Urothelium cell line (cell line): Measurements from ENCODE around the gene RSAD2.
A peak's percentile ranks its signal among the peaks of the same experiment; 100 is the strongest.
"Not testable (repeated sequence)": the region's sequence is repeated elsewhere in the genome, so short reads cannot be mapped to it uniquely, and the experiment has no call there.

Source experiments
- DNase-seq: peaks from one replicate; pipeline ENCODE4 v3.0.0; 2011; ENCODE audit warnings: low spot score, mixed read lengths
- FAIRE-seq: peaks from 2 replicates; lab custom pipeline; 2011; peaks lifted over from hg19 to GRCh38; lab: Jason Lieb, UNC

The RSAD2 gene, protein sequence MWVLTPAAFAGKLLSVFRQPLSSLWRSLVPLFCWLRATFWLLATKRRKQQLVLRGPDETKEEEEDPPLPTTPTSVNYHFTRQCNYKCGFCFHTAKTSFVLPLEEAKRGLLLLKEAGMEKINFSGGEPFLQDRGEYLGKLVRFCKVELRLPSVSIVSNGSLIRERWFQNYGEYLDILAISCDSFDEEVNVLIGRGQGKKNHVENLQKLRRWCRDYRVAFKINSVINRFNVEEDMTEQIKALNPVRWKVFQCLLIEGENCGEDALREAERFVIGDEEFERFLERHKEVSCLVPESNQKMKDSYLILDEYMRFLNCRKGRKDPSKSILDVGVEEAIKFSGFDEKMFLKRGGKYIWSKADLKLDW

DNA sequence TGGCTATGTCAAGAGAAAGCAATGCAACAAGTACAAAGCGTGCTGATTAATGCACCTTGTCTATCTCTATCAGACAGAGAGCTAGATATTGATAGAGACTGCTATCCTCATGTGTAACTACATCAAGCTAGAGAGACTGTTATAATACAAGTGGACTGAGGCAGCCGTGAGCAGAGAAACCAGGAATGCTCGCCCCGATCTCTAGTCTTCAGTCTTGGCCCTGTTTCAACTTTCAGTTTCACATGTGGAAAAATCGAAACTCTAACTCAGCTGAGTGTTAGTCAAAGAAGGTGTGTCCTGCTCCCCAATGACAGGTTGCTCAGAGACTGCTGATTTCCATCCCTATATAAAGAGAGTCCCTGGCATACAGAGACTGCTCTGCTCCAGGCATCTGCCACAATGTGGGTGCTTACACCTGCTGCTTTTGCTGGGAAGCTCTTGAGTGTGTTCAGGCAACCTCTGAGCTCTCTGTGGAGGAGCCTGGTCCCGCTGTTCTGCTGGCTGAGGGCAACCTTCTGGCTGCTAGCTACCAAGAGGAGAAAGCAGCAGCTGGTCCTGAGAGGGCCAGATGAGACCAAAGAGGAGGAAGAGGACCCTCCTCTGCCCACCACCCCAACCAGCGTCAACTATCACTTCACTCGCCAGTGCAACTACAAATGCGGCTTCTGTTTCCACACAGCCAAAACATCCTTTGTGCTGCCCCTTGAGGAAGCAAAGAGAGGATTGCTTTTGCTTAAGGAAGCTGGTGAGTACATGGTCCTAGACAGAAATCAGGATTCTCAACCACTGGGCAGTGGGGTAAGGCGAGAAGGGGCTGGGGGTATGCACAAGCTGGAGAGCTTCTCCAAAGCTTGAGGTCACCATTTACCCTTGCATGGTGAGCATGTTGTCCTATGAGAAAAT is at the start of gene RSAD2:
TSS of gene RSAD2 (plus strand) at position 376 of the 903 bp plus-strand sequence. CDS start at position 400, 24 bp downstream.
- peak; percentile 43 for DNase-seq

GRCh38 chr2:6828299-6828584 is 49.3 kb upstream of the RSAD2 start:
- peak; percentile 28 for DNase-seq
- FAIRE-seq: no peak

More for the DNA sequence above, at the start of gene RSAD2:
- no peak for FAIRE-seq

- no peak for DNase-seq
- no peak for FAIRE-seq
Observed at GRCh38 chr2:6831229-6831628, 46.3 kb upstream of the RSAD2 start.

GRCh38 chr2:6832596-6833299 is 44.8 kb upstream of the RSAD2 start:
- DNase-seq (no peak), FAIRE-seq (no peak)

DNA sequence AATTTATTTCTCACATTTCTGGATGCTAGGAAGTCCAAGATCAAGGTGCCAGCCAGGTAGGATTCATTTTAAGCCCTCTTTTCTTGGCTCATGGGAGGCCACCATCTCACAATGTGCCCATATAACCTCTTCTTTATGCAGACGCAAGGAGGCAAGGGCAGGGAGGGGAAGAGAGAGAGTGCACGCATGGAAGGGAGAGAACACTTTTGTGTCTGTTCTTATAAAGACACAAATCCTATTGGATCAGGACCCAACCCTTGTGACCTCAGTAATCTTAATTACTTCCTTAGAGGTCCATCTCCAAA is 44.3 kb upstream of the RSAD2 start:
- DNase-seq: no peak

GRCh38 chr2:6834163-6834562 is 43.4 kb upstream of the RSAD2 start:
- no peak for FAIRE-seq

More for the DNA sequence above, 44.3 kb upstream of the RSAD2 start:
- FAIRE-seq: no peak

DNA sequence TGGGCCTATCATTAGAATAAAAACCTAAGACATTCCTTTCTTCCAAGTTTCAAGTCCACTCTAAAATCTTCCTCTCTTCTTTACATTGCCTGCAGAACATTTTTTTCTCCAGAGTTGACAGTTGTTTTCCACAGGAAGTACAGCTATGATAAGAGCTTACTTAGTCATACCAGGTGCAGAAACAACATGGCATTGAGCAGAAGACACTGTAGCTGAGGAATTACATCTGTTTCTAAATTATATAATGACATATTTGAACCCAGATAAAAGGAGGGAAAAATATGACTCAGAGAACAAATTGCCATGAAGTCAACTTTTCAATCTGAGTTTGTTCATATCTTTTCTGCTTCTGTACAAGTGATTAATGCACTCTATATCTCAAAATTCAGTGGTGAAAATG is 42.1 kb upstream of the RSAD2 start:
- FAIRE-seq: no peak
- DNase-seq: no peak

More at GRCh38 chr2:6834163-6834562, 43.4 kb upstream of the RSAD2 start:
- DNase-seq: no peak

GRCh38 chr2:6838673-6839319 is 38.8 kb upstream of the RSAD2 start:
- FAIRE-seq (no peak), DNase-seq (no peak)

- DNase-seq (no peak), FAIRE-seq (no peak)
Observed at GRCh38 chr2:6841537-6842287, 35.9 kb upstream of the RSAD2 start.

DNA sequence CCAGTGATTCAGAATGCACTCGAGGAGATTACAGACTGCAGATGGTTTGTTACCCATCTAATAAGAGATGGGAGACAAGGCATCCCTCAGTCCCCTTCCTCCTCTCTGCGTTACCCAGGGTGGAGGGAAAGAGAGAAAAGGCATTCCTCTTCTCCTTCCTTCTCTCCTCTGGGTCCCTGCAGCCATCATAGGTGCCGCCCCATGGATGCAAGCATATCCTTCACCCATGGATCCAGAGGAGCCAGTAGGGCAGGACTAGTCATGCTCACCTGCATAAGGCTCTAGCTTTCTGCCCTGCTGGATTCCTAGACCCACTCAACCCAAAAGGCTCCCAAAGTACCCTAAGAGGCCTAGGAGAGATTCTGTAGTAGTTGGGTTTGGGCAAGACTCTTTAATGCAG is 32.3 kb upstream of the RSAD2 start:
- no peak for FAIRE-seq
- no peak for DNase-seq

- DNase-seq (no peak), FAIRE-seq (no peak)
Observed at GRCh38 chr2:6845903-6846302, 31.7 kb upstream of the RSAD2 start.

GRCh38 chr2:6846540-6846939 is 31.0 kb upstream of the RSAD2 start:
- FAIRE-seq (no peak), DNase-seq (no peak)

DNA sequence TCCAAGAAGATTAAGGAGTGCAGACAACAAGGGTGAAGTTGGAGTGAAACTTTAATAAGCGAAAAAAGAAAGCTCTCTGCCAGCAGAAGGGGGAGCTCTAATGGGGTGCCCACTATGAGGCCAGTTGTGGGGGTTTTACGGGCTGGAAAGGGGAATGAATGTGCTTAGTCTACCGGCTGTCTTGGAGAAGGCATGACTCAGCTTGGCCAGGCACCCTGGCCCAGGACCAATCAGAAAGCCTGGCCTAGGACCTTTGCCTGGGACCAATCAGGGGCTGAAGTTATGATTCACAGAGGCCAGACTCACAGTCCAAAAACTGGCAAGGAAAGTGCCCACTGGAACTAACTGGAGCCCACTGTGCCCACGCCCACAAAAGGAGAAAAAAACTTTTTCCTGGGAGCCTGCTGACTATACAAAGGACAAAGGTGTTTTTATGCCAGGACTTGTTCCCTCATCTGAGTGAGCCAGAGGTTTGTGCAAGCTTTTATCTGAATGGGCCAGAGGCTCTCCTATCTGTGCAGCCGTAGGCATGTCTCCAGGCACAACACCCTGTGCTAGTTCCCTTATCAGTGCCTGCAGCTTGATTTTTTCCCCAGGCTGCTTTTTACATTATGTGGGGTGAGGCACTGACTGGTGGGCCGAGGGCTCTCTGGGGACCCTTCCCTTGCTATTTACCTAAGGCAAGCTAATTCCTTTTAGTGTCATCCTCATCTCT is 30.5 kb upstream of the RSAD2 start:
- FAIRE-seq: no peak
- DNase-seq: no peak

- no peak for DNase-seq
- FAIRE-seq: no peak
Observed at GRCh38 chr2:6852195-6852594, 25.4 kb upstream of the RSAD2 start.

- FAIRE-seq (no peak), DNase-seq (no peak)
Observed at GRCh38 chr2:6854416-6854815, 23.2 kb upstream of the RSAD2 start.

DNA sequence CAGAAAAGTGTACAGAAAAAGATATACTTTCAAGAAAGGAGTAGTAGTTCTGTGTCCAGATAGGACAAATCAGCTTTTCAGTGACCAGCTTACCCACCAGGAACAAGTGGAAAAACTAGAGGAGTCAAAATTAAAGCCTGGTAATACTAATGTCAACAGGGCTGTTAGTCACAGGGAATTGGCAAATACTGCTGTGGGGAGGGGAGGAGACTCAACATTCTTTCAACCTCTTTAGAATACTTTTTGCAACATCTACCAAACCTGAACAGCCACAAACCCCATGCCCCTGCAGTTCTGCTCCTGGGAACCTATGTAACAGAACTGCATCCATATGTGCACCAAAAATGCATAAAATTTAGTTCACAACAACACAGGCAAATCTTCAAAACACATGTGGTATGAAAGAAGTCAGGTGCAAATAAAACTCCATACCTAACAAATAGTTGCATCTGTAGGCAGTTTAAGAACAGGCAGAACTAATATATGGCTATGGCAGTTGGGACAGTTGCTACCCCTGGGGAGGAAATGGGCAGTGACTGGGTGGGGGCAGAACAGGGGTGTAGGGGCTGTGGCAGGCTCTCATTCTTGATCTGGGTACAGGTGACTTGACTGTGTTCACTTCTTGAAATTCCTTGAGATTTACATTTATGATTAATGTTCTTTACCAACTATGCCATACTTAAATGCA is 21.6 kb upstream of the RSAD2 start:
- FAIRE-seq (no peak), DNase-seq (no peak)

GRCh38 chr2:6856548-6856920 is 21.0 kb upstream of the RSAD2 start:
- FAIRE-seq (no peak), DNase-seq (no peak)

GRCh38 chr2:6858466-6859027 is 19.0 kb upstream of the RSAD2 start:
- FAIRE-seq, DNase-seq: not testable (repeated sequence)

DNA sequence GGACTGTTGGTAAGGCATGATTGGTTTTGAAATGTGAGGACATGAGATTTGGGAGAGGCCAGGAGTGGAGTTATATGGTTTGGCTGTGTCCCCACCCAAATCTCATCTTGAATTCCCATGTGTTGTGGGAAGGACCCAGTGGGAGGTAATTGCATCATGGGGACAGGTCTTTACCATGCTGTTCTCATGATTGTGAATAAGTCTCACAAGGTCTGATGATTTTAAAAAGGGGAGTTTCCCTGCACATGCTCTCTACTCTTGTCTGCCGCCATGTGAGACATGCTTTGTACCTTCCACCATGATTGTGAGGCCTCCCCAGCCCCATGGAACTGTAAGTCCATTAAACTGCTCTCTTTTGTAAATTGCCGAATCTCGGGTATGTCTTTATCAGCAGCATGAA is 17.3 kb upstream of the RSAD2 start:
- no peak for FAIRE-seq

More for the DNA sequence above, 17.3 kb upstream of the RSAD2 start:
- no peak for DNase-seq
